Measurements from ENCODE around the gene TRIO.
"Not testable (repeated sequence)": the region's sequence is repeated elsewhere in the genome, so short reads cannot be mapped to it uniquely, and the experiment has no call there.

The TRIO gene

GRCh38 chr5:14204785-14205321 lies 61.7 kb downstream of the TRIO start:
- H3K9me3 Mint-ChIP-seq, result no peaks in the 10 kb centered on the region
- no peak overlapping the region for H3K27ac Mint-ChIP-seq
- no peak for DNase-seq

GRCh38 chr5:14206028-14206725 lies 63.0 kb downstream of the TRIO start:
- Mint-ChIP-seq H3K4me3 (no peak overlapping the region), H3K9me3 (no peaks in the 10 kb centered on the region), H3K27ac (no peak overlapping the region), H3K4me1 (peaks cover 37% of the 10 kb centered on the region), H3K36me3 (ENCODE audit: low read depth) (no peaks in the 10 kb centered on the region), H3K27me3 (peaks cover 6% of the 10 kb centered on the region)
- ATAC-seq, result no peak
- DNase-seq, result no peak

More at GRCh38 chr5:14204785-14205321, 61.7 kb downstream of the TRIO start:
- Mint-ChIP-seq H3K4me3 (no peak overlapping the region), H3K27me3 (peaks cover 4% of the 10 kb centered on the region), H3K36me3 (ENCODE audit: low read depth) (no peaks in the 10 kb centered on the region), H3K4me1 (peaks cover 27% of the 10 kb centered on the region)
- no peak for ATAC-seq

- H3K36me3 Mint-ChIP-seq (ENCODE audit: low read depth); H3K27me3 Mint-ChIP-seq; H3K9me3 Mint-ChIP-seq; ATAC-seq; H3K4me3 Mint-ChIP-seq; DNase-seq: not testable (repeated sequence)
- H3K27ac Mint-ChIP-seq, result peak overlapping the region; percentile 15
- peaks cover 36% of the 10 kb centered on the region for H3K4me1 Mint-ChIP-seq
These were observed 64.3 kb downstream of the TRIO start for GRCh38 chr5:14207428-14207827.

- no peak overlapping the region for H3K4me3 Mint-ChIP-seq
- no peaks in the 10 kb centered on the region for H3K36me3 Mint-ChIP-seq (ENCODE audit: low read depth)
- no peaks in the 10 kb centered on the region for H3K9me3 Mint-ChIP-seq
- DNase-seq (no peak), ATAC-seq (peak; percentile 38)
- peaks cover 36% of the 10 kb centered on the region for H3K4me1 Mint-ChIP-seq
- peak overlapping the region; percentile 37 for H3K27ac Mint-ChIP-seq
- H3K27me3 Mint-ChIP-seq, result peaks cover 6% of the 10 kb centered on the region
These were observed 65.2 kb downstream of the TRIO start for GRCh38 chr5:14208071-14209021.

GRCh38 chr5:14209222-14209822 lies 66.2 kb downstream of the TRIO start:
- Mint-ChIP-seq H3K27ac (no peak overlapping the region), H3K9me3 (no peaks in the 10 kb centered on the region), H3K4me1 (peaks cover 35% of the 10 kb centered on the region), H3K4me3 (no peak overlapping the region), H3K36me3 (ENCODE audit: low read depth) (no peaks in the 10 kb centered on the region), H3K27me3 (peaks cover 6% of the 10 kb centered on the region)
- DNase-seq (no peak), ATAC-seq (no peak)

GRCh38 chr5:14209836-14210235 lies 66.7 kb downstream of the TRIO start:
- Mint-ChIP-seq H3K27ac (no peak overlapping the region), H3K4me1 (peaks cover 30% of the 10 kb centered on the region), H3K9me3 (no peaks in the 10 kb centered on the region), H3K4me3 (no peak overlapping the region), H3K36me3 (ENCODE audit: low read depth) (no peaks in the 10 kb centered on the region), H3K27me3 (peaks cover 6% of the 10 kb centered on the region)
- ATAC-seq (no peak), DNase-seq (no peak)

GRCh38 chr5:14210729-14211128 lies 67.6 kb downstream of the TRIO start:
- ATAC-seq, result no peak
- no peaks in the 10 kb centered on the region for H3K9me3 Mint-ChIP-seq
- H3K27ac Mint-ChIP-seq, result no peak overlapping the region

GRCh38 chr5:14211818-14212803 lies 69.0 kb downstream of the TRIO start:
- Mint-ChIP-seq H3K27me3 (peaks cover 2% of the 10 kb centered on the region), H3K27ac (peak overlapping the region; percentile 76), H3K9me3 (no peaks in the 10 kb centered on the region), H3K4me1 (peaks cover 22% of the 10 kb centered on the region), H3K4me3 (no peak overlapping the region), H3K36me3 (ENCODE audit: low read depth) (no peaks in the 10 kb centered on the region)
- DNase-seq, result no peak
- ATAC-seq, result peak; percentile 35

More at GRCh38 chr5:14210729-14211128, 67.6 kb downstream of the TRIO start:
- no peak for DNase-seq
- Mint-ChIP-seq H3K4me3 (no peak overlapping the region), H3K4me1 (peaks cover 25% of the 10 kb centered on the region), H3K27me3 (peaks cover 6% of the 10 kb centered on the region), H3K36me3 (ENCODE audit: low read depth) (no peaks in the 10 kb centered on the region)

GRCh38 chr5:14212838-14213237 lies 69.7 kb downstream of the TRIO start:
- H3K4me1 Mint-ChIP-seq, result peaks cover 18% of the 10 kb centered on the region
- peak overlapping the region; percentile 76 for H3K27ac Mint-ChIP-seq
- H3K36me3 Mint-ChIP-seq (ENCODE audit: low read depth), result no peaks in the 10 kb centered on the region
- no peak for ATAC-seq
- H3K27me3 Mint-ChIP-seq, result peaks cover 2% of the 10 kb centered on the region
- no peaks in the 10 kb centered on the region for H3K9me3 Mint-ChIP-seq
- no peak overlapping the region for H3K4me3 Mint-ChIP-seq
- no peak for DNase-seq

GRCh38 chr5:14213253-14213652 lies 70.1 kb downstream of the TRIO start:
- ATAC-seq, result no peak
- no peak overlapping the region for H3K4me3 Mint-ChIP-seq
- H3K27me3 Mint-ChIP-seq, result peaks cover 2% of the 10 kb centered on the region
- no peak for DNase-seq
- no peak overlapping the region for H3K27ac Mint-ChIP-seq
- H3K9me3 Mint-ChIP-seq, result no peaks in the 10 kb centered on the region
- H3K36me3 Mint-ChIP-seq (ENCODE audit: low read depth), result no peaks in the 10 kb centered on the region
- peaks cover 18% of the 10 kb centered on the region for H3K4me1 Mint-ChIP-seq

GRCh38 chr5:14213813-14214585 lies 70.9 kb downstream of the TRIO start:
- Mint-ChIP-seq H3K9me3 (no peaks in the 10 kb centered on the region), H3K36me3 (ENCODE audit: low read depth) (no peaks in the 10 kb centered on the region), H3K27me3 (peaks cover 2% of the 10 kb centered on the region), H3K4me1 (peaks cover 18% of the 10 kb centered on the region), H3K27ac (no peak overlapping the region), H3K4me3 (no peak overlapping the region)
- DNase-seq, result no peak
- ATAC-seq, result no peak

- H3K9me3 Mint-ChIP-seq, result no peaks in the 10 kb centered on the region
- no peak overlapping the region for H3K4me3 Mint-ChIP-seq
- ATAC-seq, result no peak
- no peak for DNase-seq
- no peaks in the 10 kb centered on the region for H3K27me3 Mint-ChIP-seq
- no peaks in the 10 kb centered on the region for H3K36me3 Mint-ChIP-seq (ENCODE audit: low read depth)
- H3K27ac Mint-ChIP-seq, result no peak overlapping the region
- H3K4me1 Mint-ChIP-seq, result peaks cover 10% of the 10 kb centered on the region
These were observed 72.8 kb downstream of the TRIO start for GRCh38 chr5:14215901-14216300.

- Mint-ChIP-seq H3K9me3 (no peaks in the 10 kb centered on the region), H3K27me3 (peaks cover 2% of the 10 kb centered on the region), H3K36me3 (ENCODE audit: low read depth) (no peaks in the 10 kb centered on the region), H3K27ac (no peak overlapping the region), H3K4me1 (peaks cover 9% of the 10 kb centered on the region), H3K4me3 (no peak overlapping the region)
- DNase-seq (no peak), ATAC-seq (no peak)
These were observed 73.2 kb downstream of the TRIO start for GRCh38 chr5:14216372-14216771.
